Choroid plexus epithelial cell (primary cell): Measurements from ENCODE around the gene ADCY10.

Experiments used
- DNase-seq: peaks from one replicate; pipeline ENCODE4 v3.0.0-alpha.2; 2010; ENCODE audit warnings: low read depth
- H3K4me3 ChIP-seq: 2 replicates; pipeline ENCODE4 v1.5.1; 2011; ENCODE audit warnings: low read depth, mild to moderate bottlenecking, control low read depth, low read length, moderate library complexity
- CTCF ChIP-seq: conservative IDR thresholded peaks from 2 replicates; pipeline ENCODE4 v1.5.1; 2011; ENCODE audit warnings: low read depth, mild to moderate bottlenecking, control low read depth, inconsistent platforms, low read length, moderate library complexity

ADCY10 gene

GRCh38 chr1:167862432-167863076, 51.4 kb downstream of the ADCY10 start:
- peak; percentile 8 for DNase-seq
- no peak overlapping the region for H3K4me3 ChIP-seq
- no peak for TF ChIP-seq CTCF

GRCh38 chr1:167861664-167862381, 52.1 kb downstream of the ADCY10 start:
- DNase-seq = no peak
- TF ChIP-seq CTCF = no peak
- H3K4me3 ChIP-seq = no peak overlapping the region

DNA sequence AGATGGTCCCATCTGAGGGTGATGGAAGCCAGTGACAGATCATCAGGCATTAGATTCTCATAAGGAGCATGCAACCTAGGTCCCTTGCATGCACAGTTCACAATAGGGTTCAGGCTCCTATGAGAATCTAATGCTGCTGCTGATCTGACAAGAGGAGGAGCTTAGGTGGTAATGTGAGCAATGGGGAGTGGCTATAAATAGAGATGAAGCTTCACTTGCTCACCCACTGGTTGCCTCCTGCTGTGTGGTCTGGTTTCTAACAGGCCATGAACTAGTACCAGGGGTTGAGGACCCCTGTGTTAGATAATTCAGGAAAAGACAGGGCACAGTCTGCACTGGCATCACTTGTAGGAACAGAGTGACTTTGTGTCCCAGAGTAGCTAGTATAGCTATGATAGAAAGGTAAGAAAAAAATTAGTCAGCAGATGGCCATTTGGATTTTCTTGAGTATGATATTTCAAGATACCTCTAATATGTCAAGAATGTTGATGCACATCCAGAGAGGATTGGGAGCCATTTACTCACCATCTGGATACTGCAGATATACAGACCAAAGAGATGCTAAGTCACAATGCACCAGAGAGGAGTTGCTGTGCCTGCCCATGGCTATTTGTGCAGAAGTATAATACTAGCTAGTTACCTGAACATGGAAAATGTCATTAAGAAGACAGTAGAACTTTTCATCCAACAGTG, 53.6 kb downstream of the ADCY10 start:
- H3K4me3 ChIP-seq = no peak overlapping the region
- peak; percentile 31 for DNase-seq
- no peak for TF ChIP-seq CTCF

DNA sequence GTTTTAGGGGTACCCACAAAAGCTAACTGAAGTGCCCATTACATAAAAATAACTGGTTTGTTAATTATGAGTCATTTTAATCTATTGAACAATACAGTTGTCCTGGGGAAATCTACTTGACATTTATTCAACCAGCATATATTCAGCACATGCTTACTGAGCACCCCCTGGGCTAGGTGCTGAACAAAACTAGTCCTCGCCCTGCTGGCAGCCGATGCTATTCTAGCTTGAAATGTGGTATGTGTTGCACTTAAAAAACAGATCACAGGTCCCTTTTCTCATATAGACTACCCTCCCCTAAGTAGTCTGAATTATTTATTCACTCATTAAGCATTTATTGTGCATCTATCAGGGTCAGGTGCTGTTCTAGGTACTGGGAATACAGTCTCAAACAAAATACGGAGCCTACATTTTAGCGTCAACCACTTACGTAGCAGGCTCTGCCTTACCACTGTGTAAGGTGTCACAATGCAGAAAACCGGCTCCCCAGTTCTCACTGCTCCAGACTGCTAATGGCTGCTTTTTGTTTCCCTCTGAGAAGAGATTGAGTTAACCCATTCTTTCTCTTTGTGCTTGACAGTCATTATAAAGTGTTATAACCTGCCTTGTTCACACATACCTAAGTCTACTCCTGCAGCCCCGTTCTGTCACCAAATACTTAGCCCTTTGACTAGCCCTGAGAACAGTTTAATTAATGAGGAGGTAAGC, 57.1 kb downstream of the ADCY10 start:
- TF ChIP-seq CTCF = no peak
- H3K4me3 ChIP-seq = no peak overlapping the region
- DNase-seq = no peak

GRCh38 chr1:167854184-167854583, 59.8 kb downstream of the ADCY10 start:
- no peak overlapping the region for H3K4me3 ChIP-seq
- TF ChIP-seq CTCF = no peak
- no peak for DNase-seq

DNA sequence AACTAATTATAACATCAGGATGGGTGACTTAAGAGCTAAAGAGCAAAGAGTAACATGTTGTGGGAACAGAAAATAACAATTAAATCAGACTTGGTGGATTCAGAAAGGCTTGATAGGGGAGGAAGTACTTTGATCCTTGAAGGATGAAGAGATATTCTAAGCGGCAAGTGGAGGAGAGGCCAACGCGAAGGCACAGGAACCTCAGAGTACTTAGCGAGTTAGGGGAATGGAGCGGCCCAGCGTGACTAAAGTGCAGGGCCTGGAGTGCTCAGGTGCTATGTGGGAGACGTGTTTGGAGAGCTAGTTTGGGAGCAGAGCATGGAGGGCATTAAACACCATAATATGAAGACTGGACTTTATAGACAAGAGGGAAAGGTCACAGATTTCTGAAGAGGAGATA, 64.3 kb downstream of the ADCY10 start:
- TF ChIP-seq CTCF = no peak
- no peak for DNase-seq
- H3K4me3 ChIP-seq = no peak overlapping the region
